HepG2 (cell line): Measurements from ENCODE around the gene DCAF4. TPM values are rescaled to one million over a fixed set of nuclear protein-coding genes. Genes with fewer than 3 reads are reported as not detected.

Source experiments
- AHR ChIP-seq: IDR thresholded peaks from 2 replicates; pipeline ENCODE4 v1.6.1; 2018; ENCODE audit warnings: missing genetic modification reagents, missing compliant biosample characterization
- ARNTL ChIP-seq: sonication (generic); formaldehyde crosslinking; IDR thresholded peaks from 2 replicates; pipeline ENCODE4 v1.4.0; 2020; ENCODE audit warnings: mild to moderate bottlenecking, missing genetic modification reagents
- ATF7 ChIP-seq, 2 experiments: fragments of 450-650 bp in 1 of 2; sonication (generic) in 1 of 2; formaldehyde crosslinking in 1 of 2; IDR thresholded peaks; 2 replicates each; pipeline versions ENCODE4 v1.4.0 to v1.6.1; 2016 to 2020; ENCODE audit warnings: antibody characterized with exemption in 1 of 2, mild to moderate bottlenecking in 1 of 2, missing genetic modification reagents in 1 of 2
- E2F1 ChIP-seq: sonication (generic); formaldehyde crosslinking; IDR thresholded peaks from 2 replicates; pipeline ENCODE4 v1.5.0; 2020; ENCODE audit warnings: missing genetic modification reagents
- ETV5 ChIP-seq: IDR thresholded peaks from 2 replicates; pipeline ENCODE4 v1.6.1; 2018; ENCODE audit warnings: missing biosample characterization, missing genetic modification reagents, inconsistent platforms, borderline replicate concordance
- FOXK2 ChIP-seq: fragments of 450-650 bp; IDR thresholded peaks from 2 replicates; pipeline ENCODE4 v1.6.1; 2016
- FOXM1 ChIP-seq: sonication (generic); formaldehyde crosslinking; IDR thresholded peaks from 2 replicates; pipeline ENCODE4 v1.5.0; 2020; ENCODE audit warnings: missing genetic modification reagents
- GABPB1 ChIP-seq: IDR thresholded peaks from 2 replicates; pipeline ENCODE4 v1.6.1; 2016; ENCODE audit warnings: mild to moderate bottlenecking, missing genetic modification reagents, moderate library complexity, missing compliant biosample characterization
- KMT2A ChIP-seq: sonication (generic); formaldehyde crosslinking; IDR thresholded peaks from 2 replicates; pipeline ENCODE4 v1.4.0; 2020; ENCODE audit warnings: missing genetic modification reagents
- MTA1 ChIP-seq: sonication (generic); formaldehyde crosslinking; IDR thresholded peaks from 2 replicates; pipeline ENCODE4 v1.4.0; 2020; ENCODE audit warnings: missing genetic modification reagents, mild to moderate bottlenecking, borderline replicate concordance
- NFYB ChIP-seq: sonication (generic); formaldehyde crosslinking; IDR thresholded peaks from 2 replicates; pipeline ENCODE4 v1.4.0; 2020; ENCODE audit warnings: missing genetic modification reagents
- PCBP2 ChIP-seq: fragments of 200-400 bp; formaldehyde crosslinking; optimal IDR thresholded peaks from 2 replicates; pipeline ENCODE3; 2018; ENCODE audit warnings: low read length, low read depth; ENCODE audit not compliant: poor library complexity, severe bottlenecking
- RERE ChIP-seq: IDR thresholded peaks from 2 replicates; pipeline ENCODE4 v1.6.1; 2016; ENCODE audit warnings: low read depth, missing genetic modification reagents, missing compliant biosample characterization
- SAP130 ChIP-seq: IDR thresholded peaks from 2 replicates; pipeline ENCODE4 v1.6.1; 2016; ENCODE audit warnings: low read depth
- SNAPC2 ChIP-seq: sonication (generic); formaldehyde crosslinking; IDR thresholded peaks from 2 replicates; pipeline ENCODE4 v1.8.1; 2022; ENCODE audit warnings: mild to moderate bottlenecking, missing genetic modification reagents
- SP5 ChIP-seq: IDR thresholded peaks from 2 replicates; pipeline ENCODE4 v1.6.1; 2016; ENCODE audit warnings: low read depth, borderline replicate concordance
- ZBTB3 ChIP-seq: sonication (generic); formaldehyde crosslinking; IDR thresholded peaks from 2 replicates; pipeline ENCODE4 v1.4.0; 2020; ENCODE audit warnings: low read depth, mild to moderate bottlenecking, moderate library complexity, missing genetic modification reagents, borderline replicate concordance
- ZNF557 ChIP-seq: sonication (generic); formaldehyde crosslinking; IDR thresholded peaks from 2 replicates; pipeline ENCODE4 v1.4.0; 2020; ENCODE audit warnings: missing genetic modification reagents
- ZNF598 ChIP-seq: sonication (generic); formaldehyde crosslinking; IDR thresholded peaks from 2 replicates; pipeline ENCODE4 v1.5.1; 2020; ENCODE audit warnings: mild to moderate bottlenecking, missing genetic modification reagents, borderline replicate concordance
- ZNF770 ChIP-seq: sonication (generic); formaldehyde crosslinking; IDR thresholded peaks from 2 replicates; pipeline ENCODE4 v1.5.0; 2020; ENCODE audit warnings: mild to moderate bottlenecking, missing genetic modification reagents
- ZSCAN31 ChIP-seq: sonication (generic); formaldehyde crosslinking; IDR thresholded peaks from 2 replicates; pipeline ENCODE4 v1.5.0; 2020; ENCODE audit warnings: low read depth, mild to moderate bottlenecking, missing genetic modification reagents
- ZSCAN9 ChIP-seq: IDR thresholded peaks from 2 replicates; pipeline ENCODE4 v1.6.1; 2016; ENCODE audit warnings: borderline replicate concordance
- polyA plus RNA-seq, 8 experiments: library from polyadenylated mRNA; depleted of rRNA in 3 of 8; stranded (reverse) in 7 of 8; unstranded in 1 of 8; fragments of >200 nt; fragmentation: Illumina TruSeq in 4 of 8; extraction: Trizol in 4 of 8; gene quantifications; 2 replicates each; pipeline versions ENCODE4 v1.2.1 to v1.2.3, GENCODE V29; 2011 to 2016; ENCODE audit warnings: low read depth in 4 of 8, missing spikeins in 1 of 8, mixed read lengths in 1 of 8; ENCODE audit not compliant: insufficient read depth in 1 of 8
- total RNA-seq, 5 experiments: library from RNA; depleted of rRNA; stranded (reverse); fragments of >200 nt; fragmentation: Illumina TruSeq; extraction: Trizol; gene quantifications; 2 replicates each; pipeline ENCODE4 v1.2.3, GENCODE V29; 2016; ENCODE audit warnings: low read depth in 1 of 5

Gene DCAF4
- total and polyA plus RNA-seq, 2 of the 13 experiments (the other 11 are each of a cell fraction or from before 2014, with no cell fraction given) = 18.8 to 21.1 TPM

- TF ChIP-seq ARNTL (peak; percentile 67; the same call in 1 of the 2 replicates), ZNF557 (no peak), ATF7 (IDR thresholded peaks at IDR 0.05) (no peak), ATF7 (CRISPR knock-in tag; IDR thresholded peaks at IDR 0.05) (no peak), FOXK2 (peak; percentile 69), ZNF770 (CRISPR knock-in tag) (no peak), E2F1 (no peak), ZBTB3 (CRISPR knock-in tag) (no peak), GABPB1 (peak; percentile 76), FOXM1 (CRISPR knock-in tag) (no peak), SP5 (CRISPR knock-in tag) (peak; percentile 15; the same call in 1 of the 2 replicates), NFYB (peak; percentile 93), AHR (CRISPR knock-in tag) (no peak; the same call in 1 of the 2 replicates), SNAPC2 (CRISPR knock-in tag) (0 out of 2 replicates have a peak, but pooled peaks have one; percentile 63), ZNF598 (0 out of 2 replicates have a peak, but pooled peaks have one; percentile 82), KMT2A (CRISPR knock-in tag) (peak; percentile 37; the same call in 1 of the 2 replicates), ZSCAN9 (CRISPR knock-in tag) (no peak), RERE (CRISPR knock-in tag) (0 out of 2 replicates have a peak, but pooled peaks have one; percentile 40), SAP130 (CRISPR knock-in tag) (peak; percentile 96), ETV5 (CRISPR knock-in tag) (no peak), MTA1 (CRISPR knock-in tag) (peak; percentile 70; the same call in 1 of the 2 replicates), PCBP2 (no peak), ZSCAN31 (CRISPR knock-in tag) (no peak)
Observed at GRCh38 chr14:72926292-72927028, at the start of gene DCAF4 (continued).
